IPS DF 4.7 (cell line): ENCODE data around the gene RSRP1.
"Not testable (repeated sequence)": the region's sequence is repeated elsewhere in the genome, so short reads cannot be mapped to it uniquely, and the experiment has no call there.

ENCODE experiments used
- DNase-seq: peaks from one replicate; pipeline ENCODE4 v3.0.0-alpha.2; 2013; ENCODE audit warnings: low spot score; ENCODE audit errors: extremely low read depth

RSRP1 gene

GRCh38 chr1:25247024-25247828, at the start of gene RSRP1:
Gene RSRP1, minus strand, starts transcription at chr1:25247454. Its CDS starts 491 bp downstream, at chr1:25246963.
- DNase-seq, result peak; percentile 83

GRCh38 chr1:25296501-25296900, 49.2 kb upstream of the RSRP1 start:
- not testable (repeated sequence) for DNase-seq

DNA sequence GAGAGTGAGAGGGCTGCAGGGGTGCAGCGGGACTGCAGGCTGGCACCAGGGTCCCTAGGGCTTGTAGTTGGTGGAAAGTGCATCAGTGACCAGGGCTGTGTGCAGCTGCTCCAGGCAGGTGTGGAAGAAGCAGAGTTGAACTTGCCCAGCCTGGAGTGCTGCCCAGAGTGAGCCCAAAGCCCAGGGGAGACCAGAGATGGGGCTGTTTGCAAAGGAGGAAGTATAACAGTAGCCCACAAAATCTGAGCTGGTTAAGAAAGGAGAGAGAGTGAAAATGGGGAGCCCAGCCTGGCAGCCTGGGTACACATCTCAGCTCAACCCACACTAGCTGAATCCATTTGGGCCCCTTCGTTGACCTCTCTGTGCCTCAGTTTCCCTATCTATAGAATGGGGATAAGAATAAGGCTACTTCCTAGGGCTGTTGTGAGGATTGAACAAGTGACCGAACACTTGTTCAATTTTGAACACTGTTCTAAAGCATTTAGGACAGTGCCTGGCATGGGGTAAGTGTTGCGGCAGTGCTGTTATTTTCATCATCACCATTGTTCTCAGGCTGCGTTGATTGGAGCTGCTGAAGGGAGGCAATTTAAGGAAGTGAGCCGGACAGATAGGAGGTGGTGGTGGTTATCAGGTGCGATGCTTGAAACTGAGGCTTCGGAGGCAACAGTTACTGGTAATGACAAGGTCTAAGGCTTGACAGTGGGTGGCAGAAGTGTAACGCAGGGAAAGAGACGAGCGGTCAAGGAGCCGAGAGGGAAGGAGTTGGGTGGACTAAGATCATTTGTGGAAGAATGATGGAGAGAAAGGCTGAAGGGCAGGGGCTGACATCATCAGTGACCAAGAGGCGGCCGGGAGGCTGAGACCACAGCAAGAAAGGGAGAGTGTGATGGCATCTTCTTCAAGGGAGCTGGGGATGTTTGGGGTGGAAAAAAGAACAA, 47.9 kb upstream of the RSRP1 start:
- not testable (repeated sequence) for DNase-seq

- not testable (repeated sequence) for DNase-seq
Observed at GRCh38 chr1:25293426-25293825, 46.2 kb upstream of the RSRP1 start.

DNA sequence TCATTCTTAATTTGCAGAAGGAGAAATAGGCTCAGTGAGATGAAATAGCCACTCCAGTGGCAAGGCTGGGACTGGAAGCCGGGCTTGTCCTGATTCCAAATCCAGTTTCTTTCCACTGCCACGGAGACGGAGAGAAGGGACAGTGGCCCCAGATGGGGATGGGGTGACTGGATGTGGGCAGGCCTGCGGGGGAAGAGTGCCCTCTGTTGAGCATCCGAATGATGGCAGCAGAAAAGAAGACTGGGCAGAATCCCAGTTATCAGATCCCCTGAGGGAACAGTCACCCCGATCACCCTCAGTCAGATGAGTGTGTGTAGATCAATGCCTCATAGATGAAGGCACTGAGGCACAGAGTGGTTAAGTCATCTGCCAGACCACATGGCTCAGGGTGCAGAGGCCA, 42.8 kb upstream of the RSRP1 start:
- DNase-seq, result not testable (repeated sequence)

GRCh38 chr1:25288573-25289101, 41.4 kb upstream of the RSRP1 start:
- DNase-seq, result not testable (repeated sequence)

- not testable (repeated sequence) for DNase-seq
Observed at GRCh38 chr1:25287164-25287563, 39.9 kb upstream of the RSRP1 start.

DNA sequence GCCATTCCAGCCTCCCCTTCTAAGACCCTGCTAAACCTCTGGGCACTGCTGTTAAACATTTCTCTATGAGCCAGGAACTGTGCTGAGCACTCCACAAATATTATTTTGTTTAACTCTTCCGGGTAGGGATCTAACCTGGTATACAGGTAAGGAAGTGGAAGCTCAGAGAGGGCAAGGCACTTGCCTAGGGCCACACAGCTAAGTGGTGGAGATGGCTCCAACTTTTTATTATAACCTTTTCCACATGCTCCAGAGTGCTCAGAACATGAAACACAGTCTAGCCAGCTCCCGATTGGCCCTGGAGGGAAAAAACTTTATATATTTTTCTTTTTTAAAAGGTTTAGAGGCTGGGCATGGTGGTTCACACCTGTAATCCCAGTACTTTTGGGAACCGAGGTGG, 38.6 kb upstream of the RSRP1 start:
- not testable (repeated sequence) for DNase-seq

DNA sequence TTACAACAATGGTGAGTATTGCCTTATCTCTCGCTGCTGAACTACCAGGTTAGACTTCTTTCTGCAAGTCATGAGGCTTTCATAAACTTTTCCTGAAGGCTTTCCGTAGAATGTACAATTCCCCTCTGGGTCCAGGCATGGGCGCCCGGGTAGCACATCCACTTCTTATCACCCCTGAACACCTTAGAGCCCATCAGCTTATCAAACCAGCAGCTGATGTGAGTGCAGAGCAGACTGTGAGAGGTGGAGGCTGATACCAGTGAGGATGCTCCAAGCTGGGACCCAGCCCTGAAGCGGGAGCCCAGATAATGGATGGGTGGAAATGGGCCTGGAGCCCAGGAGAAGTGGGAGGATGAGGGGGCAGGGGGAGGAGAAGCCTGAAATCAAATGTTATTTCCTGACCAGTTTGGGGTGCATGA, 32.4 kb upstream of the RSRP1 start:
- not testable (repeated sequence) for DNase-seq

- not testable (repeated sequence) for DNase-seq
Observed at GRCh38 chr1:25278790-25279189, 31.5 kb upstream of the RSRP1 start.

DNA sequence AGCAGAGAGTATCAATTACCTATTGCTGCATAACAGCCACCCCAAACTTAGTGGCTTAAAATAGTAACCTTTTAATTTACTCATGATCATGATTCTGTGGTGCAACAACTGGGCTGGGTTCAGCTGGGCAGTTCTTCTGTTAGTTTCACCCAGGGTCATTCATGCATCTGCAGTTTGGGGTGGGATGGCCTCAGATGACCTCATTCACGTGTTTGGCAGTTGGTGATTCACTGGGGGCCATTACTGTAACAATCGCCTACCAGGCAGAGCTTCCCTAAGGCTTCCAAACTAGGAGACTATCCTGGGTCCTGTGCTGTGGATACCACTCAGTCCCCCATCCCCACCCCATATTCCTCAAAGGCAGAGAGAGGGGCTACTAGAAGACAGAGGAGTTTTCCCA, 31.1 kb upstream of the RSRP1 start:
- not testable (repeated sequence) for DNase-seq

DNA sequence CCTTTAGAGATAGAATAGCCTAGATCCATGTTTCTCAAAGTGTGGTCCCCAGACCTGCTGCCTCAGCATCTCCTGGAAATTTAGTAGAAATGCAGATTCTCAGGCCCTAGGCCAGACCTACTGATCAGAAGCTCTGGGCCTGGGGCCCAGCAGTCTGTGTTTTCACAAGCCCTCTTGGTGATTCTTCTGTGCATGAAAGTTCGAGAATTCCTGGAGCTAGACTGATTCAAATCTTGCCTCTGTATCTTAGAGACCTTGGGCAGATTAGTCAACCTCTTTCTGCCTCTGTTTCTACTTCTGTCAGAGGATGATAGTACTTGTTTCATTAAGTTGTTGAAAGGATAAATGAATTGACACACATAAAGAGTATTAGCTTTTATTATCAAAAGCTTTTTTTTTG, 30.0 kb upstream of the RSRP1 start:
- not testable (repeated sequence) for DNase-seq

- not testable (repeated sequence) for DNase-seq
Observed at GRCh38 chr1:25275648-25276047, 28.4 kb upstream of the RSRP1 start.

GRCh38 chr1:25272238-25272637, 25.0 kb upstream of the RSRP1 start, which contains the start of gene RHD:
Gene RHD, plus strand, starts transcription at chr1:25272509. Its CDS starts 39 bp downstream, at chr1:25272548.
- DNase-seq, result not testable (repeated sequence)

DNA sequence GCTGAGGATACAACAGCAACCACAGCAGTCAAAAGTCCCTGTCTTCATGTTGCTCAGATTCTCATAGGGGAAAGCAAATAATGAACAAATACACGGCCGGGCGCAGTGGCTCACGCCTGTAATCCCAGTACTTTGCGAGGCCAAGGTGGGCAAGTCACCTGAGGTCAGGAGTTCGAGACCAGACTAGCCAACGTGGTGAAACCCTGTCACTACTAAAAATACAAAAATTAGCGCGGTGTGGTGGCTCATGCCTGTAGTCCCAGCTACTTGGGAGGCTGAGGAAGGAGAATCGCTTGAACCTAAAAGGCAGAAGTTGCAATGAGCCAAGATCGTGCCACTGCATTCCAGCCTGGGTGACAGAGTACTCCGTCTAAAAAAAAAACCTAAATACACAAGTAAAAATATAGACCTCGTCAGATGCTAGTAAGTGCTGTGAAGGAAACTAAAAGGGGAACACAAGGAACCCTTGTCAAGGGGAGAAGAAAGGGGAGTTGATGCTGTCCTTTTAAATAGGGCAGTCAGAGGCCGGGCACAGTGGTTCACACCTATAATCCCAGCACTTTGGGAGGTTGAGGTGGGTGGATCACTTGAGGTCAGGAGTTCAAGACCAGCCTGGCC, 21.0 kb upstream of the RSRP1 start:
- DNase-seq, result not testable (repeated sequence)

DNA sequence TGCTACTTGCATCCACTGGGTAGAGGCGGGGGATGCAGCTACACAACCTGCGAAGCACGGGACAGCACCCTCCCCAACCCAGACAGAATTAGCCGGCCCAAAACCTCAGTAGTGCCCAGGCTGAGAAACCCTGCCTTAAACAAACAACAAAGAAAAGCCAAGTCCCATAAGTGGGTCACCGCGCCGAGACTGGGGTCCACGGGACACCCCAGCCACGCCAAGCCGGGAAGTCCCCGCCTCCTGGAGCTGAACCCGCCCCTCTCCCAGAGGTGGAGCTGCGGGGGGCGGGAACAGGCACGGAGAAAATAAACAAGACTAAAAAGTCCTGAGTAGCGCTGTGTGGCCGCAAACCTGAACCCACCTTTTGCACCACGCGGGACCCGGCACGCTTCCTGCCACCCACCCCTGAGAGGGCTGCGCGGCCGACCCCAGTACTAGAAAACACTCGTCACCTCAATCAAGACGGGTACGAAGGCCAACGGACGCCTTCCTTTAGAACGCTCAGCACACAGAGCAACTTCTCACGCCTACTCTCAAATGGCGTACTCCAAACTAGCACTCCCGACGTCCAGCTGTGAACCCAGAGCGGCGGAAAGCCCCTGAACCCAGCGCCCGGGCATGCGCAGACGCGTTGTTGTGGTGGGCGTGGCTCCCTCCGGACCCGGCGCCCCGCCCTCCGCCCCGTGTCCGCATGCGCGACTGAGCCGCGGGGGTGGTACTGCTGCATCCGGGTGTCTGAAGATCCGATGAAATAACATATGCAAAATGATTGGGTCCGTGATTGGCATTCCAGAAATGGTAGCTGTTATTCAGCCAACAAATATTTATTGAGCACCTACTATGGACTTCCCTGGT, 20.3 kb upstream of the RSRP1 start:
- not testable (repeated sequence) for DNase-seq

- DNase-seq, result not testable (repeated sequence)
Observed at GRCh38 chr1:25266554-25267287, 19.5 kb upstream of the RSRP1 start.

- DNase-seq, result not testable (repeated sequence)
Observed at GRCh38 chr1:25260336-25260735, 13.1 kb upstream of the RSRP1 start.

DNA sequence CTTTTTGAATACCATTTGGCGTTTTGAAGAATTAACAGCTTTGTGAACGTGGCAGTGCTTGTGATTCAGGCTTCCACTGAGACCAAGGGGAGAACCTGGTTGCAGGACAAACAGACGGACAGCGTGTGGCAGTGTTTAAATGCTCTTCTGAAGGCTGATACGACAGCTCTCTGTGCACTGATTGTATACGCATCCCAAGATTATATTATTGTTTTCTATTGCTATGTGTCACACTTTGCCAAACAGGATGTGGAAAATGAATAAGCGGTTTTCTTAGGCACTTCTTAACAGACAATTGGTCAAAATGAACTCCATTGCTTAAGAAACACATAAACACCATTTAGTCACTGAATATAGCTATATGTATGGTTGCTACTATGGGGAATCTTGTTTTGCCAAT, 12.6 kb upstream of the RSRP1 start:
- not testable (repeated sequence) for DNase-seq
